GM23248 (cell line): ENCODE data around the gene ATG7. TPM values are rescaled to one million over a fixed set of nuclear protein-coding genes. Genes with fewer than 3 reads are reported as not detected.

Experiments used
- DNase-seq: peaks from one replicate; pipeline ENCODE4 v3.0.0-alpha.2; 2015
- H2AFZ ChIP-seq: fragments of 200-600 bp; sonication (generic); 2 replicates; pipeline ENCODE4 v1.6.1; 2016; ENCODE audit warnings: antibody characterized with exemption
- H3F3A ChIP-seq: fragments of 200-600 bp; sonication (generic); 2 replicates; pipeline ENCODE4 v1.6.1; 2016; ENCODE audit warnings: mild to moderate bottlenecking, antibody characterized with exemption, mixed run types; ENCODE audit not compliant: insufficient read depth
- H3K27ac ChIP-seq: fragments of 200-600 bp; sonication (generic); 2 replicates; pipeline ENCODE4 v1.5.1; 2016; ENCODE audit warnings: mild to moderate bottlenecking
- H3K27me3 ChIP-seq: fragments of 200-600 bp; sonication (generic); replicated peaks from 2 replicates; pipeline ENCODE4 v1.6.1; 2016; ENCODE audit warnings: mild to moderate bottlenecking; ENCODE audit not compliant: insufficient read depth
- H3K36me3 ChIP-seq: fragments of 200-600 bp; sonication (generic); 2 replicates; pipeline ENCODE4 v1.6.1; 2016; ENCODE audit warnings: low read depth, mild to moderate bottlenecking
- H3K4me1 ChIP-seq: fragments of 200-600 bp; sonication (generic); 2 replicates; pipeline ENCODE4 v1.6.1; 2016; ENCODE audit warnings: mild to moderate bottlenecking; ENCODE audit not compliant: insufficient read depth
- H3K4me2 ChIP-seq: fragments of 200-600 bp; sonication (generic); one replicate; pipeline ENCODE4 v1.6.1; 2016; ENCODE audit warnings: mild to moderate bottlenecking; ENCODE audit not compliant: unreplicated experiment
- H3K4me3 ChIP-seq: fragments of 200-600 bp; sonication (generic); 2 replicates; pipeline ENCODE4 v1.5.1; 2016; ENCODE audit warnings: mild to moderate bottlenecking
- H3K79me2 ChIP-seq: fragments of 200-600 bp; sonication (generic); 2 replicates; pipeline ENCODE4 v1.6.1; 2016; ENCODE audit warnings: mild to moderate bottlenecking; ENCODE audit not compliant: insufficient read depth
- H3K9ac ChIP-seq: fragments of 200-600 bp; sonication (generic); 2 replicates; pipeline ENCODE4 v1.6.1; 2016; ENCODE audit warnings: mild to moderate bottlenecking
- H3K9me2 ChIP-seq: fragments of 200-600 bp; sonication (generic); 2 replicates; pipeline ENCODE4 v1.6.1; 2016; ENCODE audit warnings: mixed run types, mild to moderate bottlenecking, moderate library complexity; ENCODE audit not compliant: insufficient read depth
- H3K9me3 ChIP-seq: fragments of 200-600 bp; sonication (generic); one replicate; pipeline ENCODE4 v1.6.1; 2017; ENCODE audit warnings: low read depth
- H4K20me1 ChIP-seq: fragments of 200-600 bp; sonication (generic); 2 replicates; pipeline ENCODE4 v1.6.0; 2016; ENCODE audit not compliant: insufficient read depth
- EZH2 ChIP-seq: fragments of 200-600 bp; sonication (generic); IDR thresholded peaks from 2 replicates; pipeline ENCODE4 v1.6.1; 2018; ENCODE audit warnings: antibody characterized with exemption, mild to moderate bottlenecking; ENCODE audit not compliant: insufficient read depth, poor library complexity, severe bottlenecking
- EZH2phosphoT487 ChIP-seq: fragments of 200-600 bp; sonication (generic); IDR thresholded peaks from 2 replicates; pipeline ENCODE4 v1.6.1; 2018; ENCODE audit warnings: antibody characterized with exemption, moderate library complexity, mild to moderate bottlenecking, low read depth; ENCODE audit not compliant: insufficient read depth
- WGBS, 2 experiments: methylation state at CpG; one replicate each; pipeline ENCODE4 v1.1.6; 2015 to 2017; ENCODE audit warnings: low lambda C conversion rate in 2 of 2, low coverage in 1 of 2; ENCODE audit errors: missing lambda C conversion rate in 2 of 2; 5-methylcytosine and 5-hydroxymethylcytosine counted together
- in situ Hi-C: fragments of 300-500 bp; cut with MboI; formaldehyde crosslinking; loops from 2 replicates; pipeline ENCODE4 v1.15.0; 2020
- polyA plus RNA-seq: library from polyadenylated mRNA; unstranded; fragments of >200 nt; fragmentation: Nextera tagmentation; extraction: Ambion mirVana; gene quantifications from 2 replicates; pipeline ENCODE4 v1.2.1, GENCODE V29; 2016
- total RNA-seq: library from RNA; depleted of rRNA; stranded (reverse); fragments of >200 nt; shearing (Covaris generic); gene quantifications from 2 replicates; pipeline ENCODE4 v1.2.3, GENCODE V29; 2014

ATG7 gene
- total and polyA plus RNA-seq, 2 experiments from 2014 or later: 40.5 to 67.5 TPM

GRCh38 chr3:11391174-11391879, 119.1 kb downstream of the ATG7 start:
- Histone ChIP-seq H3K27me3 (no peaks in the 10 kb centered on the region), H3K9ac (no peak overlapping the region), H2AFZ (no peak overlapping the region), H4K20me1 (no peaks in the 10 kb centered on the region), H3K9me2 (no peaks in the 10 kb centered on the region), H3K4me3 (no peak overlapping the region), H3K4me1 (peaks cover 20% of the 10 kb centered on the region; the same call in 1 of the 2 replicates), H3F3A (peaks cover 10% of the 10 kb centered on the region; the same call in 1 of the 2 replicates), H3K36me3 (no peaks in the 10 kb centered on the region), H3K79me2 (0 out of 2 replicates have a peak, but pooled peaks cover 9% of the 10 kb centered on the region), H3K9me3 (peaks cover 3% of the 10 kb centered on the region), H3K27ac (no peak overlapping the region), H3K4me2 (no peak overlapping the region)
- no peak for DNase-seq
- in situ Hi-C loops: no loop called here
- 45 to 61% methylated on average over 6 of the region's 6 CpGs for WGBS, 2 experiments
- TF ChIP-seq EZH2 (no peak), EZH2phosphoT487 (no peak)

- TF ChIP-seq EZH2phosphoT487 (no peak), EZH2 (no peak)
These were observed 120.0 kb downstream of the ATG7 start for GRCh38 chr3:11392014-11392859.

GRCh38 chr3:11392860-11393114, 120.6 kb downstream of the ATG7 start:
- 95% methylated on average over 2 of the region's 2 CpGs for WGBS, 2 experiments
- no peak for DNase-seq
- Histone ChIP-seq H3K79me2 (0 out of 2 replicates have a peak, but pooled peaks cover 9% of the 10 kb centered on the region), H4K20me1 (no peaks in the 10 kb centered on the region), H3K27me3 (no peaks in the 10 kb centered on the region), H2AFZ (no peak overlapping the region), H3K4me2 (no peak overlapping the region), H3F3A (peaks cover 10% of the 10 kb centered on the region; the same call in 1 of the 2 replicates), H3K36me3 (no peaks in the 10 kb centered on the region), H3K4me3 (no peak overlapping the region), H3K9me3 (peaks cover 3% of the 10 kb centered on the region), H3K9ac (no peak overlapping the region), H3K27ac (no peak overlapping the region), H3K4me1 (peaks cover 20% of the 10 kb centered on the region; the same call in 1 of the 2 replicates), H3K9me2 (no peaks in the 10 kb centered on the region)
- TF ChIP-seq EZH2 (no peak), EZH2phosphoT487 (no peak)
- in situ Hi-C loops: no loop called here

More at GRCh38 chr3:11392014-11392859, 120.0 kb downstream of the ATG7 start:
- no peak overlapping the region for H3K4me3 ChIP-seq
- no peaks in the 10 kb centered on the region for H4K20me1 ChIP-seq
- 77 to 82% methylated on average over 3 of the region's 3 CpGs for WGBS, 2 experiments
- peaks cover 20% of the 10 kb centered on the region; the same call in 1 of the 2 replicates for H3K4me1 ChIP-seq
- H3K27ac ChIP-seq: no peak overlapping the region
- peaks cover 3% of the 10 kb centered on the region for H3K9me3 ChIP-seq
- peaks cover 10% of the 10 kb centered on the region; the same call in 1 of the 2 replicates for H3F3A ChIP-seq
- no peak overlapping the region for H3K9ac ChIP-seq
- DNase-seq: peak; percentile 18
- H3K4me2 ChIP-seq: no peak overlapping the region
- no peaks in the 10 kb centered on the region for H3K36me3 ChIP-seq
- in situ Hi-C loops: no loop called here
- no peaks in the 10 kb centered on the region for H3K27me3 ChIP-seq
- H3K9me2 ChIP-seq: no peaks in the 10 kb centered on the region
- 0 out of 2 replicates have a peak, but pooled peaks cover 9% of the 10 kb centered on the region for H3K79me2 ChIP-seq
- no peak overlapping the region for H2AFZ ChIP-seq

- 97 to 100% methylated on average over 3 of the region's 3 CpGs for WGBS, 2 experiments
- no peak overlapping the region for H2AFZ ChIP-seq
- TF ChIP-seq EZH2: no peak
- no peak for TF ChIP-seq EZH2phosphoT487
- no peak overlapping the region for H3K4me3 ChIP-seq
- no peak overlapping the region for H3K9ac ChIP-seq
- H3F3A ChIP-seq: peaks cover 10% of the 10 kb centered on the region; the same call in 1 of the 2 replicates
- H4K20me1 ChIP-seq: no peaks in the 10 kb centered on the region
- H3K9me2 ChIP-seq: no peaks in the 10 kb centered on the region
- H3K4me2 ChIP-seq: no peak overlapping the region
- no peaks in the 10 kb centered on the region for H3K36me3 ChIP-seq
- 0 out of 2 replicates have a peak, but pooled peaks cover 9% of the 10 kb centered on the region for H3K79me2 ChIP-seq
- in situ Hi-C loops: no loop called here
- peaks cover 3% of the 10 kb centered on the region for H3K9me3 ChIP-seq
- H3K27ac ChIP-seq: no peak overlapping the region
- H3K27me3 ChIP-seq: no peaks in the 10 kb centered on the region
- H3K4me1 ChIP-seq: peaks cover 20% of the 10 kb centered on the region; the same call in 1 of the 2 replicates
- DNase-seq: no peak
These were observed 121.2 kb downstream of the ATG7 start for GRCh38 chr3:11393401-11393800.
